Neural progenitor cell (in vitro differentiated cells): ENCODE results near the gene GABBR2.

ENCODE experiments used
- CTCF ChIP-seq: fragments of 200-600 bp; sonication (generic); IDR thresholded peaks from 2 replicates; pipeline ENCODE4 v1.5.1; 2017; ENCODE audit warnings: antibody characterized with exemption, mild to moderate bottlenecking
- EZH2 ChIP-seq: fragments of 200-600 bp; sonication (generic); IDR thresholded peaks from 2 replicates; pipeline ENCODE4 v1.6.1; 2017; ENCODE audit warnings: antibody characterized with exemption, mild to moderate bottlenecking, moderate library complexity

- TF ChIP-seq CTCF (no peak), EZH2 (no peak)
Measured at GRCh38 chr9:98603821-98604383, 104.8 kb downstream of the GABBR2 start.
